Muscle layer of colon (tissue), 2 donors: ENCODE data around the gene TEX54.
A peak's percentile ranks its signal among the peaks of the same experiment; 100 is the strongest.

Experiments used
- H3K27ac ChIP-seq: one replicate; pipeline ENCODE4 v1.7.0; 2013; ENCODE audit warnings: low read depth, mild to moderate bottlenecking, low read length, moderate library complexity
- H3K27me3 ChIP-seq, 2 donors: one replicate each; pipeline ENCODE4 v1.7.0; 2013; ENCODE audit warnings: low read length in 2 of 2, mild to moderate bottlenecking in 2 of 2; ENCODE audit not compliant: insufficient read depth in 2 of 2, control insufficient read depth in 1 of 2
- H3K36me3 ChIP-seq: one replicate; pipeline ENCODE4 v1.7.0; 2013; ENCODE audit warnings: mild to moderate bottlenecking, low read length; ENCODE audit not compliant: insufficient read depth
- H3K4me1 ChIP-seq: one replicate; pipeline ENCODE4 v1.7.0; 2013; ENCODE audit warnings: mild to moderate bottlenecking, low read length; ENCODE audit not compliant: insufficient read depth
- H3K4me3 ChIP-seq, 2 donors: one replicate each; pipeline ENCODE4 v1.7.0; 2013; ENCODE audit warnings: low read length in 2 of 2, low read depth in 1 of 2, mild to moderate bottlenecking in 1 of 2, moderate library complexity in 1 of 2
- H3K9ac ChIP-seq: one replicate; pipeline ENCODE4 v1.7.0; 2013; ENCODE audit warnings: low read length
- H3K9me3 ChIP-seq: one replicate; pipeline ENCODE4 v1.7.0; 2013; ENCODE audit warnings: mild to moderate bottlenecking, low read length
- donor health status: abdominal sarcoma.
- donor health status: Adenocarcinoma of cecum.

The TEX54 gene

DNA sequence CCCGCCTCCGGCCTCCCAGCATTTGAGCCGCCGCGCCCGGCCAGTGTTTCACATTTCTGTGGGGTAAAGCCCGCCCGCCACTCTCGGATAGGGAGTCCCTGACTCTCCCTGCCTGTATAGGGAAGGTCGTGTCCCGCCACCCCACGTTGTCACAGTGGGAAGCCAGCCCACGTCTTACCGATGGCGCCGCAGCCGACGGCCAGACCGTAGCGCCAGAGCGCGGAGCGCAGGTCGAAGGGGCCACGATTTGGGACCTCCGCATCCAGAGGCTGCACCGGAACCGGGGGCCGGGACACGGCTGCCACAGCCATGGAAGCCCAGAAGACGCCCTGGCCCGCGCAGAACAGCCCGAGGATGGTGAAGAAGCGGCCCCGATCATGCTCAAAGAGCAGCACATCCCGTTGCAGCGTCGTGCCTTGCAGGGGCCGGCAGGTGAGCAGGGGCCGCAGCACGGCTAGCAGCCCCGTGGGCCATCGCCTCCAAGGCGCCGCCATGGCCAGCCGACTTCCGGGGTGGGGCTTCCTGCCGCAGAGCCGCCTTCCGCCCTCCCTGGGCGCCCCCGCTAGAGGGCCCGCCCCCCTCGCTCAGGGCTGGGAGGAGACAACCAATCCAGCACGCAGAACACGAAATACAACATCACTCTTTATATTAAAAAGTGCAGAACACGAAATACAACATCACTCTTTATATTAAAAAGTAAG is 41.0 kb downstream of the TEX54 start, which contains the start of gene TMEM223:
Gene TMEM223 (minus strand): TSS at position 506 of the 701 bp plus-strand sequence. CDS start 12 bp downstream, at position 494.
- Histone ChIP-seq H3K4me3 (peak within 1 kb of the TSS; percentile 69 to 92), H3K36me3 (peaks cover 63% of the 10 kb centered on the region), H3K27ac (peak within 1 kb of the TSS; percentile 88), H3K9ac (peak within 1 kb of the TSS; percentile 71), H3K9me3 (no peaks in the 10 kb centered on the region), H3K4me1 (peaks cover 24% of the 10 kb centered on the region), H3K27me3 (no peaks in the 10 kb centered on the region)

DNA sequence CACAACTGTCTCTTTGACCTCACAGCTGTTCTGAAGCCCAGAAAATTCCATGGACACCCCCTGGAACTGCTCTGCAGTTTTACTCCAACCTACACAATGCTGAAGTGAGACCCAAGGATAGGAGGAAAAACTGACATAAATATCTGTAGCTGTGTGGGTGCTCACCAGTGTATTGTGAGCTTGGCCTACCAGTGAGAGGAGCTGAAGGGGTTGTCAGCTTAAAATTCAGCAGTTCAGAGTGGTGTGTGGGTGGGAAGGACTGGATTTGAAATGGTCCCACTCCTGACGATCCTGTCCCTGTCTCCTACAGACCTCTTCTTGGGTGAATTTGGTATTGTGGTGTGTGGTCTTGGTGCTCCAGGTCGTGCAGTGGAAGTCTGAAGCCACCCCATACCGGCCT is 43.1 kb downstream of the TEX54 start:
- Histone ChIP-seq H3K36me3 (peaks cover 42% of the 10 kb centered on the region), H3K27me3 (no peaks in the 10 kb centered on the region), H3K27ac (no peak overlapping the region), H3K9me3 (no peaks in the 10 kb centered on the region), H3K9ac (no peak overlapping the region), H3K4me1 (peaks cover 33% of the 10 kb centered on the region), H3K4me3 (no peak overlapping the region)

GRCh38 chr11:62788991-62789390 is 43.6 kb downstream of the TEX54 start:
- Histone ChIP-seq H3K4me3 (no peak overlapping the region), H3K4me1 (peaks cover 33% of the 10 kb centered on the region), H3K9me3 (no peaks in the 10 kb centered on the region), H3K9ac (no peak overlapping the region), H3K36me3 (peaks cover 37% of the 10 kb centered on the region), H3K27me3 (no peaks in the 10 kb centered on the region), H3K27ac (no peak overlapping the region)

DNA sequence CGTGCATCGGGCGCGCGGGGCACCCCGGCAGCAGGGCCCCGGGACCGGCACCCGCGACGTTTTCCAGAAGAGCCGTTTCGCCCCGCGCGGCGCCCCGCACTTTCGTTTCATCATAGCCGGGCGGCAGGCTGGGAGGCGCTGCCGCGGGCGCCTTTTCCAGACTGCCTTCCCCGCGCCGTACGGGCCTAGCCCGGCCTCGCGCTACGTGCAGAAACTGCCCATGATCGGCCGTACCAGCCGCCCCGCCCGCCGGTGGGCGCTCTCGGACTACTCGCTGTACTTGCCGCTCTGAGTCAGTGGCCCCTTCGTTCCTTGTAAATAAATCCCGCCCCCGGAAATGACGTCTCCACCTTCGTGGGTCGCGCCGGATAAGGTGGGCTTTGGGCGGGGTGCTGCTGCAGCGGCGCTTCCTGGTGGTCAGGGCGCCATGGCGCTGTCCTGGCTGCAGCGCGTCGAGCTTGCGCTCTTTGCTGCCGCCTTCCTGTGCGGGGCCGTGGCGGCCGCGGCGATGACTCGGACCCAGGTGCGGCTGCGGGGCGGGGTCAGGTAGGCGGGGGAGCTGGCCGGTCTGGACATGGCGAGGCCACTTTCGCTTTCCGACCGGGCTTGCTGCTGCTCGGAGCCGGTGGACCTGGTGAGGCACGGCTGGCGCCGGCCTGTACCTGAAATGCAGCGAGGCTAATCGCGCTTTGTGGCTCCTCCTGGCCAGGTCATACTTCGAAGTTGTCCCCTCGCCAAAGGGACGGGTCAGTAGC is 45.5 kb downstream of the TEX54 start, which contains the start of gene TMEM179B:
Gene TMEM179B (plus strand): TSS at position 398 of the 755 bp plus-strand sequence. CDS start 30 bp downstream, at position 428.
- H3K9ac ChIP-seq, result peak within 1 kb of the TSS; percentile 97
- peak within 1 kb of the TSS; percentile 87 for H3K27ac ChIP-seq
- H3K9me3 ChIP-seq, result no peaks in the 10 kb centered on the region
- H3K36me3 ChIP-seq, result peaks cover 33% of the 10 kb centered on the region
- H3K27me3 ChIP-seq, result no peaks in the 10 kb centered on the region
- peaks cover 27% of the 10 kb centered on the region for H3K4me1 ChIP-seq
- H3K4me3 ChIP-seq, result peak within 1 kb of the TSS; percentile 69 to 100

DNA sequence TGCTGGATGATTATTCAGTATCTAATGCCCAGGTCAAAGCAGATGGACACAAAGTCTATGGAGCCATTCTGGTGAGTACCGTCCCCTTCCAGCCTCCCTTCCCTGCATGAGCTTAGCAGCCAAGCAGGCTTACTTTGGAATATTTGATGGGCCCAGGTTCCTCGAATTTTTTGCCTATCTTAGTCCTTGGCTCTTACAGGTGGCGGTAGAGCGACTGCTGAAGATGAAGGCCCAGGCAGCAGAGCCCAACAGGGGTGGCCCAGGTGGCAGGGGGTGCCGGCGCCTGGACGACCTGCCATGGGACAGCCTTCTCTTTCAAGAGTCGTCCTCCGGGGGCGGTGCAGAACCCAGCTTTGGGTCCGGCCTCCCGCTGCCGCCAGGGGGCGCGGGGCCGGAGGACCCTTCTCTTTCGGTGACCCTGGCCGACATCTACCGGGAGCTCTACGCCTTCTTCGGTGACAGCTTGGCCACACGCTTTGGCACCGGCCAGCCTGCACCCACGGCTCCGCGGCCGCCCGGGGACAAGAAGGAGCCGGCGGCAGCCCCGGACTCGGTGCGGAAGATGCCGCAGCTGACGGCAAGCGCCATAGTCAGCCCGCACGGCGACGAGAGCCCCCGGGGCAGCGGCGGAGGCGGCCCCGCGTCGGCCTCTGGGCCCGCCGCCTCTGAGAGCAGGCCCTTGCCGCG is 46.2 kb downstream of the TEX54 start:
- H3K4me3 ChIP-seq, result peak overlapping the region; percentile 69 to 100

GRCh38 chr11:62782753-62783152 is 49.9 kb downstream of the TEX54 start:
- Histone ChIP-seq H3K4me3 (no peak overlapping the region), H3K27ac (no peak overlapping the region), H3K36me3 (peaks cover 22% of the 10 kb centered on the region), H3K4me1 (peaks cover 12% of the 10 kb centered on the region), H3K9me3 (no peaks in the 10 kb centered on the region), H3K9ac (no peak overlapping the region), H3K27me3 (no peaks in the 10 kb centered on the region)

More for the DNA sequence above, 46.2 kb downstream of the TEX54 start:
- no peaks in the 10 kb centered on the region for H3K9me3 ChIP-seq
- H3K4me1 ChIP-seq, result peaks cover 24% of the 10 kb centered on the region
- H3K27me3 ChIP-seq, result no peaks in the 10 kb centered on the region
- peak overlapping the region; percentile 97 for H3K9ac ChIP-seq
- peak overlapping the region; percentile 87 for H3K27ac ChIP-seq
- H3K36me3 ChIP-seq, result peaks cover 34% of the 10 kb centered on the region
